HG02973 (cell line): Measurements from ENCODE around the gene CLIP2.
"Not testable (repeated sequence)": the region's sequence is repeated elsewhere in the genome, so short reads cannot be mapped to it uniquely, and the experiment has no call there.

Experiments
- ATAC-seq: cut with Tn5 transposase; IDR thresholded peaks from one replicate; pipeline ENCODE4 v1.9.1; 2021; ENCODE audit warnings: moderate library complexity; ENCODE audit not compliant: unreplicated experiment

The CLIP2 gene

DNA sequence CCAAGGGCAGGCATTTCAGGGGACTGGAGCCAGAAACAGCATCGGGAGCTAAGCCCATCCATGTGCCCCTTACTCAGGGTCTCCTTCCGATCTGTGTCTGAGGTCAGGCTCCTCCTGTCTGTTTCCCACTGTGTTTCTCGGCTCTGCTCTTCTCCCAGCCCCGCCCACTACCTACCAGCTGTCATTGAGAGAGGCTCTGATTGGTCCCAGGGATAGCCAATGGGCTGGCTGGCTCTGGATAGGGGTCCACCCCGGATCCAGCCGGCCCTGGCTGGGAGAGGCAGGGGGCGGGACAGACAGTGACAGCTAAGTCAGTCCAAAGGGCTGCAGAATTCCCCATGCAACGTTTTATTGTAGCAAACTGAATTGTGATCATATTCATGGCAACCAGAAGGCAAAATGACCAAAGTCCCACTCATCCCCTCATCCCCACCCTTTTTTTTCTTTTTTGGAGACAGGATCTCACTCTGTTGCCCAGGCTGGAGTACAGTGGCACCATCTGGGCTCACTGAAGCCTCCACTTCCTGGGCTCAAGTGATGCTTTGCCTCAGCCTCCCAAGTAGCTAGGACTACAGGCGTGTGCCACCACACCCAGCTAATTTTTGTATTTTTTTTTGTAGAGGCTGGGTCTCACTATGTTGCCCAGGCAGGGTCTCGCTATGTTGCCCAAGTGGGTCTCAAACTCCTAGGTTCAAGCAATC lies 76.3 kb downstream of the CLIP2 start:
- ATAC-seq: no peak

DNA sequence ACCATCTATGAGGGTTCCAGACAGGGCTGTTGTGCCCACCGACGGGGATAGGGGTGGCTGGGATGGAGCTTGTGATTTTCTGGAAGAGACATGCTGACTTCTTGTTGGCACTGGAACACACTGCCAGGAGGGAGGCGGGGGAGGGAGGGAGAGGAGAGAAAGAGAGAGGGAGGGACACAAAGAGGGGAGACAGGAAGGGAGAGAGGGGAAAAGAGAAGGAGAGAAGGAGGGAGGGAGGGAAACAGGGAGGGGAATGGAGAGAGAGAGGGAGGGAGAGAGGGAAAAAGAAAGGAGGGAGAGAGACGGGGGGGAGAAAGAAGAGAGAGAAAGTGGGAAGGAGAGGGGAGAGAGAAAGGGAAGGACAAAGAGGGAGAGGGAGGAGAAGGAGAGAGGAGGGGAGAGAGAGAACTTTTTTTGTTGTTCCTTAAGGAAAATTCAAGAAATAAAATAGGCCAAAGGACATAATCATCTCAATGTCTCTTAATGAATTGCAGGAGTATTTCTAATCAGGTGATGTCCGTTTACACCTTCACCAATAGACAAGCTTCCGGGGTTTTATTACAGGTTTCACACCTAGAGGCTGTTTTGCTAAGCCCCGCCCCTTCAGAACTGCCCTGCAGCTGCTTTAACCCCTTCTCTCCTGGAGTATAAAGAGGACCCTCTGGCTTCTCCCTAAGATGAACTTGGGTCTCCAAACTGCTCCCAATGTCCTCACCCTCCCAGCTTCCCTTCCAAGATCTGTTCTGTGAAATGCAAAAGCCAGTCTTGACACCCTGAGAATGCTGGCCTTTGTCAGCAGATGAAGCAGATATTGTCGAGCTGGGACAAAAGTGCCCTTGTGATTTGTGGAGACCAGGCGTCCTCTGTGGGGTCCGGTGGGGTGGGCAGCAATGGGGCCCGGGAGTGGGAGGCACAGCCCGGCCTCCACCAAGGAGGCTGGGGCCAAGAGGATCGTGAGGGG lies 82.5 kb downstream of the CLIP2 start:
- no peak for ATAC-seq

DNA sequence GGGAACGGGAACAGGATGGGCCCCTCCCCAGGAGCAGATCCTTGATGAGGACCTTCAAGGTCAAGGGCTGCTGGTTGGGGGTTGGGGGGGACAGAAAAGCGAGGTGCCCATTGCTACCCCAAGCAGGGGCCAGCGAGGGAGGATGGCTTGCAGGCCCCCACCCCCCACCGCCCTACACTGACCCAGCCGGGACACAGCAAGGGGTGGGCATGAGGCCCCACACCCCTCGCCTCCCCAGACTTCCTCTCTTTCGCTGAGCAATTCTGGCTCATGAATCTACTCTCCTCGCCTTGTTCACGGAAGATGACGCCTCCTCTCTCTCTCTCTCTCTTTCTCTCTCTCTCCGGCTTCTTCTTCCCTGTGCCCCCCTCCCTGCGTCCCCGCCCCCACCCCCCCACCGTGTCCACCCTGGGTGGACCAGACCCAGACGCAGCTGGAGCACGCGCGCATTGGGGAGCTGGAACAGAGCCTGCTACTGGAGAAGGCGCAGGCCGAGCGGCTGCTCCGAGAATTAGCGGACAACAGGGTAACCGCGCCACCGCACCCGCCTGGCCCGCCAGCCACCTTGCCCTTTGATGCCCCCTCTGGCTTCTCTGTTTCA lies 83.4 kb downstream of the CLIP2 start:
- ATAC-seq: no peak

DNA sequence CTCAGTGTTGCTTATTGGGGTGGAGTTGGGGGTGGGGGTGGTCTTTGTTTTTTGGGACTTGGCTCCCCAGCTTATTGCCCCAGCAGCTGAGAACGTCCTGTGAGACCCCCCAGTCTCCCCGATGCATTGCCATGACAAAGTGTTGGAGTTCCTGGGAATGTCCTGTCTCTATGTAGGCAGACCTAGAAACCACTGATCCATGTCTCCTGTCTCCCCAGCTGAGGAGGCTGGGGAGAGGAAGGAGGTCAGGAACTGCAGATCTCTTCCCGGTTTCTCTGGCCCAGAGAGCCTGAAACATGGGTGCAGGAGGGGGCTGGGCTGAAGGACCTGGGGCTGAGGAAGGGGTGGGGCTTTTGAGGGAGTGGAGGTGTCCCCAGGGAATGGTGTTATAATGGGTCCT lies 84.3 kb downstream of the CLIP2 start:
- no peak for ATAC-seq

DNA sequence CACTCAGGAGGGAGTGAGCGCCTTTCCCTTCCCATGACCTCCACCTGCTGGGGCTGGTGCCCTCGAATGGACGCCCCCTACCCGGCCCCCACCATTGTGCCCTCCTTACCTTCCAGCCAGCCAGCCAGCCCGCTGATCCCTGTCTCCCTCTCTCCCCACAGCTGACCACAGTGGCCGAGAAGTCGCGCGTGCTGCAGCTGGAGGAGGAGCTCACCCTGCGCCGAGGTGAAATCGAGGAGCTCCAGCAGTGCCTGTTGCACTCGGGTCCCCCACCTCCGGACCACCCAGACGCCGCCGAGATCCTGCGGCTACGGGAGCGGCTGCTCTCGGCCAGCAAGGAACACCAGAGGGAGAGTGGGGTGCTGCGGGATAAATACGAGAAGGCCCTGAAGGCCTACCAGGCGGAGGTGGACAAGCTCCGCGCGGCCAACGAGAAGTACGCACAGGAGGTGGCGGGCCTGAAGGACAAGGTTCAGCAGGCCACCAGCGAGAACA lies 86.6 kb downstream of the CLIP2 start:
- ATAC-seq: no peak

DNA sequence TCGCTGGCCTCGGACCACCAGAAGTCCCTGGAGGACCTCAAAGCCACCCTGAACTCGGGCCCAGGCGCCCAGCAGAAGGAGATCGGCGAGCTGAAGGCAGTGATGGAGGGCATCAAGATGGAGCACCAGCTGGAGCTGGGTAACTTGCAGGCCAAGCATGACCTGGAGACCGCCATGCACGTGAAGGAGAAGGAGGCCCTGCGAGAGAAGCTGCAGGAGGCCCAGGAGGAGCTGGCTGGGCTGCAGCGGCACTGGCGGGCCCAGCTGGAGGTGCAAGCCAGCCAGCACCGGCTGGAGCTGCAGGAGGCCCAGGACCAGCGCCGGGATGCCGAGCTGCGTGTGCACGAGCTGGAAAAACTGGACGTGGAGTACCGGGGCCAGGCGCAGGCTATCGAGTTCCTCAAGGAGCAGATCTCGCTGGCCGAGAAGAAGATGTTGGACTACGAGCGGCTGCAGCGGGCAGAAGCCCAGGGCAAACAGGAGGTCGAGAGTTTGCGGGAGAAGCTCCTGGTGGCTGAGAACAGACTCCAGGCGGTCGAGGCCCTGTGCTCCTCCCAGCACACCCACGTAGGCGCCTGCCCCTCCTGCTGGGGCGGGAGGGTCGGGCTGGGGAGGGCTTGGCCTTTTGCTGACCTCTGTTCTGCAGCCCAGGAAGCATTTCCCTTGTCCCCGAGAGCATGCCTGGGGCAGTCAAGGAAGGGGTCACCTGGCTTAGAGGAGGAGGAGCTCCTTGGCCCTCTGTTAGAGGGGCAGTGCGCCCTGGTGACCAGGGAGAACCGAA lies 87.2 kb downstream of the CLIP2 start:
- ATAC-seq: no peak

DNA sequence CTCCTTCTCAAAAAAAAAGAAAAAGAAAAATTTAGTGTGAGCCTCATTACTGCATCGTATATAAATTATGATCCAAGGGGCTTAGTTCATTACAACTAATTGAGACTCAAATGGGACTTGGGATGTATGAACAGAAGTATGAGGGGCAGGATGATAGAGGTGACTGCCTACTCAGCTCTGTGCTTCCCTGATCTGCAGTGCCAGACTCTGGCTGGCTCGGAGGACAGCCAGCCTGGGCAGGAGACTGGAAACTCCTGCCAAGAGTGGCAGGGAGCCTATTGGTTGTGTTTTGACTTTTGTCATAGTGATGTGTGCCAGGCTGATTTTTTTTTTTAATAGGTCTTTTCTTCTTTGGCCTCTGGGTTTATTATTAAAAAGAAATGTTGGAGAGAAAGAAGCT lies 90.7 kb downstream of the CLIP2 start:
- no peak for ATAC-seq

DNA sequence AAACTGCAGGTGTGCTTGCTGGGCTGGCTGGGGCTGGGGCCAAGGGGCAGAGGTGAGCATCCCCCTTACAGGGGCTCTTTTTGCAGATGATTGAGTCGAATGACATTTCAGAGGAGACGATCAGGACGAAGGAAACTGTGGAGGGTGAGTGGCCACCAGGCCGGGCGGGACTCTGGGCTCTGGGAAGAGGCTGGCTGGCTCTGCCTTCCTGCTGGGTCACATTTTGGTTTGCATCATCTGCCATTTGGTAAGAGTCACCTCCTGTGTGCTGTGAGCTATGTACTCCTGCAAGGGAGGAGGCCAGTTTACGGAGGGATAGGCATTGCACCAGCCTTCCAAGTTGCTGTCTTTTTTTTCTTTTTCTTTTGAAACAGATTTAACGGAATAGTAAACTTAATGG lies 91.5 kb downstream of the CLIP2 start:
- no peak for ATAC-seq

DNA sequence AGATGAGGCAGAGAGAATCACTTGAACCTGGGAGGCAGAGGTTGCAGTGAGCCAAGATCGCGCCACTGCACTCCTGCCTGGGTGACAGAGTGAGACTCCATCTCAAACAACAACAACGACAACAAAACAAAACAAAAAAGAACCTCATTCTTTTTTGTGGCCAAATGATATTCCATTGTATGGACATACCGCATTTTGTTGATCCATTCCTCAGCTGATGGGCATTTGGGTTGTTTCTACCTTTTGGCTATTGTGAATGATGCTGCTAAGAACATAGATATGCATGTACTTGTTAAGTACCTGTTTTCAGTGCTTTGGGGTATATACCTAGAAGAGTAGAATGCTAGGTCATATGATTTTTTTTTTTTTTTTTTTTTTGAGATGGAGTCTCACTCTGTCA lies 94.9 kb downstream of the CLIP2 start:
- not testable (repeated sequence) for ATAC-seq

DNA sequence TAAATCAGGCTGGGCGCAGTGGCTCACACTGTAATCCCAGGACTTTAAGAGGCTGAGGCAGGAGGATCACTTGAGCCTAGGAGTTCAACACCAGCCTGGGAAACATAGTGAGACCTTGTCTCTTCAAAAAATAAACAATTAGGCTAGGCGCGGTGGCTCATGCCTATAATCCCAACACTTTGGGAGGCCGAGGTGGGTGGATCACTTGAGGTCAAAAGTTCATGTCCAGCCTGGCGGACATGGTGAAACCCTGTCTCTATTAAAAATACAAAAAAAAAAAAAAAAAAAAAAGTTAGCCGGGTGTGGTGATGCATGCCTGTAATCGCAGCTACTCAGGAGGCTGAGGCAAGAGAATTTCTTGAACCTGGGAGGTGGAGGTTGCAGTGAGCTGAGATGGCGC lies 95.6 kb downstream of the CLIP2 start:
- not testable (repeated sequence) for ATAC-seq

DNA sequence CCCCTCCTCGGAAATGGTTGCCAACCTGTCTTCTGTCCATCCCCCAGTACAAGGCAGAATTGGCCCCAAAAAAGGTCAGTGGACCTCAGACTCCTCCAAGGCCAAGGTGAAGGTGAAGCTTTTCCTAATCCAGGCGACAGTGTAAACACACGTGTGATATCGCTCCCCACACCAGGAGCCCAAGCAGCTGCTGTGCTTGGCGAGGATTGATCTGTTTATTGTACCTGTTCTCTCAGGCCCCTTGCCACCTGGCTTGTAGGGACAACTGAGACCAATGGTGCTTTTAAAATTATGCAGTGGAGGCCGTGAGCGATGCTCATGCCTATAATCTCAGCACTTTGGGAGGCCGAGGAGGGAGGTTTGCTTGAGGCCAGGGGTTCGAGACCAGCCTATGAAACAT lies 98.4 kb downstream of the CLIP2 start:
- no peak for ATAC-seq

DNA sequence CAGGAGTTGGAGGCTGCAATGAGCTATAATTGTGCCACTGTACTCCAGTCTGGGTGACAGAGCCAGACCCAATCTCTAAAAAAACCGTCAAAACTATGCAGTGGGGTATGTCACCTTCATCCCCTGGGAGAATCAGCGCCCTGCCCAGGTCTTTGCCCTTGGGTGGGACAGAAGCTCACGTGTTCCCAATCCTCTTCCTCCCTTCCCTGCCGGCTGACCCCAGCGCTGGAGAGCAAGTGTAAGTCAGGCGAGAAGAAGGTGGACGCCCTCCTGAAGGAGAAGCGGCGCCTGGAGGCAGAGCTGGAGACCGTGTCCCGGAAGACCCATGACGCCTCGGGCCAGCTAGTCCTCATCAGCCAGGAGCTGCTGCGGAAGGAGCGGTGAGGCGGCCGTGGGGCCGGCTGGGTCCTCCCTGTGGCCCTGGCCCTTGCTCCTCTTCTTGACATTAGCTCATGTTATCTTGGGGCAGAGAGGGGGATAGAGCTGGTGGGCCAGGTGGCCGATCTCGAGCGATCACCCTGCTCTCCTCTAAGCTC lies 99.7 kb downstream of the CLIP2 start:
- no peak for ATAC-seq

DNA sequence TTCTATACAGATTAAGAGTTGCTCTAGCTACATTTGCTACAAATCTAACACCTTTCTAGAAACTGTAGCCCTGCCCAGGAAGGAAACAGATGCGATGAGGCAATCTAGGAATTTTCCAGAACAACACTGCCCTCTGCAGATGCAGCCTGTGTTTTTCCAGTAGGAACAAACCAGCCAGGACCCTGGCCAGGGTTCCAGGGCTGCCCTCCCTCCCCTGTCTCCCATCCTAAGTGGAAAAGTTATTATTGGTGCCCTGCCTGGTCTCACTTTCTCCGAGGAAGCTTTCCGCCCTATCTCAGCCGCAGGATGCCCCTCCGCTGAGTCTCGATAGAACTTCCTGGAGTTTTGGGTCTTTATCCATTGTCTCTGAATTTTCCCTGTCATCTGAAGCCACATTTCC lies 104.5 kb downstream of the CLIP2 start:
- ATAC-seq: not testable (repeated sequence)

DNA sequence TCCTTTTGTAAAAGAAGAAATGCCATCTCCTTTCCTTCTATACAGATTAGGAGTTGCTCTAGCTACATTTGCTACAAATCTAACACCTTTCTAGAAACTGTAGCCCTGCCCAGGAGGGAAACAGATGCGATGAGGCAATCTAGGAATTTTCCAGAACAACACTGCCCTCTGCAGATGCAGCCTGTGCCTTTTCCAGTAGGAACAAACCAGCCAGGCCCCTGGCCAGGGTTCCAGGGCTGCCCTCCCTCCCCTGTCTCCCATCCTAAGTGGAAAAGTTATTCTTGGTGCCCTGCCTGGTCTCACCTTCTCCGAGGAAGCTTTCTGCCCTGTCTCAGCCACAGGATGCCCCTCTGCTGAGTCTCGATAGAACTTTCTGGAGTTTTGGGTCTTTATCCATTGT lies 105.4 kb downstream of the CLIP2 start:
- not testable (repeated sequence) for ATAC-seq

DNA sequence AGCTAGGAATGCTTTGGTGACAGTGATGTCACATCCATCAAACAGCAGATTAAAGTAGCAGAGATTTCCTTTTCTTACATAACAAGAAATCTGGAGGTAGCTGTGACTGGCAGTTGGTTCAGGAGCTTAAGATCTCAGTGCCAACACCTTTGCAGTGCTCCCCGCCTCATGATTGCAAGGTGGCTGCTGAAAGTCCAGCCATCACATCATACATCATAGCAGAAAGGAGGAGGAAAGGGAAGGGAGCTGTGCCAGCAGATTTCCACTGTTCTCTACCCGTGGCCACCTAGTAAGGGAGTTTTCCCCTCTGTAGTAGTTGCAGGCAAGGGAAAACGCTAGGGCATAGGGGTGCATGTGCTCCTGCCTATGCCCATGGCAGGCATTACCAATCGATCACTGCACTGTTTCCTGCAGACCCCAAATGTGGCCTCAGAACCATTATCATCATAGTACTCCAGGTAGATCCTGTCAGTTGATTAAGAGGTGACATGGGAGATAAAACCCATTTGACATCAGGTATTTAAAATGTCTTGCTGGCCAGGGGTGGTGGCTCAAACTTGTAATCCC lies 106.6 kb downstream of the CLIP2 start:
- ATAC-seq: no peak

DNA sequence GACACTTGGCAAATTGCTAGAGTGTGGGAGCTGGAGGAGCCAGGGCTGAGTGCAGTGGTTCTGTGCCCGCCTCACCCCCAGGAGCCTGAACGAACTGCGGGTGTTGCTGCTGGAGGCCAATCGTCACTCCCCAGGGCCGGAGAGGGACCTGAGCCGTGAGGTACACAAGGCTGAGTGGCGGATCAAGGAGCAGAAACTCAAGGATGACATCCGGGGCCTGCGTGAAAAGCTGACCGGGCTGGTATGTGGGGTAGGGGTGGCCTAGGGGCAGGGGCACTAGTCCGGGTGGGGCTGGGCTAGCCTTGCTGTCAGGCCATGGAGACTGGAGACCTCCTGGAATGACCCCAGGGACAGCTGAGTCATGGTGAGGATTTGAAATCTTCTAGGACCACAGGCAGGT lies 107.8 kb downstream of the CLIP2 start:
- ATAC-seq: no peak

DNA sequence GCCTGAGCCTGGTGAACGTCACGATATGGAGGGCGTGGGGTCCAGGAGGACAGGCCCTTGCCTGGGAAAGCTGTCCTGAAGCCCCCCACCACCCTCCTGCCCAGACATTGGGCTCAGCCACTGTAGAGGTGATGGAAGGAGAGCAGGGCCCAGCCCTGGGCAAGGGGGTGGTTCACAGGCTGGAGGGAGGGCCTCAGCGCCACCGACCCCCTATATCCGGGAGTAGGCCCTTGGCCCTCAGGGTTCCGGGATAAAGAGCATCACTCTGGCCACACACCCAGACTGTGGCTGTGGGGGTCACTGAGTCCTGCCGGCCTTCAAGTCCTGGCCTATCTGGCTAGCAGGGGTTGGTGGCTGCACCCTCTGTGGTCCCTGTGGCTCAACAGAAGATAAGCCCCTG lies 109.2 kb downstream of the CLIP2 start:
- no peak for ATAC-seq

DNA sequence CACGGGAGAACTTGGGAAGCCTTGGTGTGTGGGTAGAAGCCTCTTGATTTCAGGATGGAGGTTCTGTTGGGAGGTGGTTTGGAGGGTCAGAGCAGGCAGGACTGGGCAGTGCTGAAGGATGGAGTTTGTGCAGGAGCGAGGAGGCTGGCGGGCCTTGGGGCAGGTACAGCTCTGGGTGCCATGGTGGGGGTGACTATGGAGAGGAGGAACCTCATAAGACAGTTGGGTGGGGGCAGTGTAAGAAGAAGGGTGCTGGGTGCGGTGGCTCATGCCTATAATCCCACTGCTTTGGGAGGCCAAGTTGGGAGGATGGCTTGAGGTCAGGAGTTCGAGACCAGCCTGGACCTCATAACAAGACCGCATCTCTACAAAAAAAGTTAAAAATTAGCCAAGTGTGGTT lies 109.8 kb downstream of the CLIP2 start:
- no peak for ATAC-seq

DNA sequence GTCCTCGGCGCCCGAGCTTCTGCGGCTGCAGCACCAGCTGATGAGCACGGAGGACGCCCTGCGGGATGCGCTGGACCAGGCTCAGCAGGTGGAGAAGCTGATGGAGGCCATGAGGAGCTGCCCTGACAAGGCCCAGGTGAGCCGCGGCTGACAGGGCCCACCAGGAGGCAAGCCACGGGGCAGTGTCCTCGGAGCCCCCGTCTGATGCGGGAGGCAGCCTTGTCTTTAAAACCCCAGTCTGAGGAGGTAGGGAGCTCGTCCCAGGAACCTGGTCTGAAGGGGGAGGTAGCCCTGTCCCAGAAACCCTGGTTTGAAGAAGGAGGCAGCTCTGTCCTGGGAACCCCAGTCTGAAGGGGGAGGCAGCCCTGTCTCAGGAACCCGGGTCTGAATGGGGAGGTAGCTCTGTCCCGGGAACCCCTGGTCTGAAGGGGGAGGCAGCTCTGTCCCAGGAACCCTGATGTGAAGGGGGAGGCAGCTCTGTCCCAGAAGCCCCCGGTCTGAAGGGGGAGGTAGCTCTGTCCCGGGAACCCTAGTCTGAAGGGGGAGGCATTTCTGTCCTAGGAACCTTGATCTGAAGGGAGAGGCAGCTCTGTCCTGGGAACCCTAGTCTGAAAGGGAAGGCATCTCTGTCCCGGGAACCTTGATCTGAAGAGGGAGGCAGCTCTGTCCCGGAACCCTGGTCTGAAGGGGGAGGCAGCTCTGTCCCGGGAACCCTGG lies 111.4 kb downstream of the CLIP2 start:
- no peak for ATAC-seq
